ENCODE data around the gene RNFT2.

DNA sequence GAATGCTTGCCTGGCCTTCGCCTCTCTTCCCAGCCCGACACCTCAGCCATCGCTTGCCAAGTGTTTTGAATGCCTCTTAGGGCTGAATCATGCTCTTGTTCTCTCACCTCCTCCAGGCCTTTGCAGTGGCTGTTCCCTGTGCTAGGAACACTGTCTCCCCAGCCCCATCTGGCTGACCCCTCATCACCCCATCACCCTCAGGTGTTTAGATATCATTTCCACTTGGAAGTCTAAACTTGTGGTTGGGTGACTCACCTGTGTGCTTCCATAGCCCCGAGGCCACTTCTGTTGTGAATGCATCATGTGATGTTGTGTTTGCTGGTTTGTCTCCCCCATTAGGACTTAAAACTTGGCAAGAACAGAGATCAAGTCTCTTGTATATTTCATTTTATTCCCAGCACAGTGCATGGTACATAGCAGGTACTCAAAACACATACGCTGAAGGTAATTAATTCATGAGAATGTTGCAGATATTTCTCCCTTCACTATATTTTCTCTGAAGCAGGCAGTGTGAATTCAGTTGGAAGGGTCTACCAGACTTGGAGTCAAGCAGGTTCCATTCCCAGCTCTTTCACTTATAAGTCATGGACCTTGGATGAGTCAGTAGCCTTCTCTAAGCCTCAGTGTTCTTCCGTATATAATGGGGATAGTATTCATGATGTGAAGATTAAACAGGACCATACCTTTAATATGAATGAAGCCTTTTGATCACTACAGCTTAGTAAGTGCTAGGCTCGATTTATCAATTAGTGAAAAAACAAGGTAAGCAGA is 75.3 kb downstream of the RNFT2 start:
- TF ChIP-seq, protein P1, sequence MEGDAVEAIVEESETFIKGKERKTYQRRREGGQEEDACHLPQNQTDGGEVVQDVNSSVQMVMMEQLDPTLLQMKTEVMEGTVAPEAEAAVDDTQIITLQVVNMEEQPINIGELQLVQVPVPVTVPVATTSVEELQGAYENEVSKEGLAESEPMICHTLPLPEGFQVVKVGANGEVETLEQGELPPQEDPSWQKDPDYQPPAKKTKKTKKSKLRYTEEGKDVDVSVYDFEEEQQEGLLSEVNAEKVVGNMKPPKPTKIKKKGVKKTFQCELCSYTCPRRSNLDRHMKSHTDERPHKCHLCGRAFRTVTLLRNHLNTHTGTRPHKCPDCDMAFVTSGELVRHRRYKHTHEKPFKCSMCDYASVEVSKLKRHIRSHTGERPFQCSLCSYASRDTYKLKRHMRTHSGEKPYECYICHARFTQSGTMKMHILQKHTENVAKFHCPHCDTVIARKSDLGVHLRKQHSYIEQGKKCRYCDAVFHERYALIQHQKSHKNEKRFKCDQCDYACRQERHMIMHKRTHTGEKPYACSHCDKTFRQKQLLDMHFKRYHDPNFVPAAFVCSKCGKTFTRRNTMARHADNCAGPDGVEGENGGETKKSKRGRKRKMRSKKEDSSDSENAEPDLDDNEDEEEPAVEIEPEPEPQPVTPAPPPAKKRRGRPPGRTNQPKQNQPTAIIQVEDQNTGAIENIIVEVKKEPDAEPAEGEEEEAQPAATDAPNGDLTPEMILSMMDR (IDR thresholded peaks at IDR 0.05): no peak
- no peak for TF ChIP-seq POLR2AphosphoS5 (IDR thresholded peaks at IDR 0.05; ENCODE audit: low read depth, low read length)
- TF ChIP-seq TCF7L2 (IDR thresholded peaks at IDR 0.05; ENCODE audit: low read depth, low read length): no peak
- no peak for TF ChIP-seq SIN3A (IDR thresholded peaks at IDR 0.05; ENCODE audit: borderline replicate concordance, insufficient read depth, low read depth, low read length)
- TF ChIP-seq, protein P2, sequence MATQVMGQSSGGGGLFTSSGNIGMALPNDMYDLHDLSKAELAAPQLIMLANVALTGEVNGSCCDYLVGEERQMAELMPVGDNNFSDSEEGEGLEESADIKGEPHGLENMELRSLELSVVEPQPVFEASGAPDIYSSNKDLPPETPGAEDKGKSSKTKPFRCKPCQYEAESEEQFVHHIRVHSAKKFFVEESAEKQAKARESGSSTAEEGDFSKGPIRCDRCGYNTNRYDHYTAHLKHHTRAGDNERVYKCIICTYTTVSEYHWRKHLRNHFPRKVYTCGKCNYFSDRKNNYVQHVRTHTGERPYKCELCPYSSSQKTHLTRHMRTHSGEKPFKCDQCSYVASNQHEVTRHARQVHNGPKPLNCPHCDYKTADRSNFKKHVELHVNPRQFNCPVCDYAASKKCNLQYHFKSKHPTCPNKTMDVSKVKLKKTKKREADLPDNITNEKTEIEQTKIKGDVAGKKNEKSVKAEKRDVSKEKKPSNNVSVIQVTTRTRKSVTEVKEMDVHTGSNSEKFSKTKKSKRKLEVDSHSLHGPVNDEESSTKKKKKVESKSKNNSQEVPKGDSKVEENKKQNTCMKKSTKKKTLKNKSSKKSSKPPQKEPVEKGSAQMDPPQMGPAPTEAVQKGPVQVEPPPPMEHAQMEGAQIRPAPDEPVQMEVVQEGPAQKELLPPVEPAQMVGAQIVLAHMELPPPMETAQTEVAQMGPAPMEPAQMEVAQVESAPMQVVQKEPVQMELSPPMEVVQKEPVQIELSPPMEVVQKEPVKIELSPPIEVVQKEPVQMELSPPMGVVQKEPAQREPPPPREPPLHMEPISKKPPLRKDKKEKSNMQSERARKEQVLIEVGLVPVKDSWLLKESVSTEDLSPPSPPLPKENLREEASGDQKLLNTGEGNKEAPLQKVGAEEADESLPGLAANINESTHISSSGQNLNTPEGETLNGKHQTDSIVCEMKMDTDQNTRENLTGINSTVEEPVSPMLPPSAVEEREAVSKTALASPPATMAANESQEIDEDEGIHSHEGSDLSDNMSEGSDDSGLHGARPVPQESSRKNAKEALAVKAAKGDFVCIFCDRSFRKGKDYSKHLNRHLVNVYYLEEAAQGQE (IDR thresholded peaks at IDR 0.05; ENCODE audit: insufficient read depth in 1 of 2, low read depth in 2 of 2, low read length in 1 of 2): no peak

All from Panc1 (cell line).